OCI-LY7 (cell line): Measurements from ENCODE around the gene ZFTA. TPM values are rescaled to one million over a fixed set of nuclear protein-coding genes. Genes with fewer than 3 reads are reported as not detected.

Source experiments
- BruUV-seq: library from RNA; stranded (reverse); fragments of 400-500 nt; replicated peaks from 2 replicates; lab custom pipeline; 2021; lab: Mats Ljungman, UMichigan
- CTCF ChIA-PET: fragments of 300-600 bp; sonication (Branson Sonifier 250); formaldehyde crosslinking; loops from one replicate; lab custom pipeline; 2022; ENCODE audit warnings: antibody characterized with exemption; ENCODE audit not compliant: unreplicated experiment; lab: Charles Lee
- POLR2A ChIA-PET: fragments of 300-600 bp; sonication (Branson Sonifier 250); formaldehyde crosslinking; loops from one replicate; lab custom pipeline; 2022; ENCODE audit warnings: antibody characterized with exemption; lab: Charles Lee
- DNase-seq: peaks from one replicate; pipeline ENCODE4 v3.0.0-alpha.2; 2015; ENCODE audit warnings: low spot score
- H2AFZ ChIP-seq: fragments of 200-600 bp; sonication (generic), shearing (Covaris generic); 2 replicates; pipeline ENCODE4 v1.6.1; 2014; ENCODE audit warnings: mild to moderate bottlenecking, antibody characterized with exemption, low read length, moderate library complexity
- H3K27ac ChIP-seq: fragments of 200-600 bp; sonication (generic); 2 replicates; pipeline ENCODE4 v1.5.1; 2014; ENCODE audit warnings: mixed run types, low read depth, mild to moderate bottlenecking, moderate library complexity, low read length, inconsistent platforms; ENCODE audit not compliant: poor library complexity, severe bottlenecking
- H3K36me3 ChIP-seq: fragments of 200-600 bp; sonication (generic); 2 replicates; pipeline ENCODE4 v1.6.1; 2014; ENCODE audit warnings: mild to moderate bottlenecking, antibody characterized with exemption, low read length, moderate library complexity, mixed read lengths; ENCODE audit not compliant: insufficient read depth
- H3K4me1 ChIP-seq: fragments of 200-600 bp; sonication (generic); 2 replicates; pipeline ENCODE4 v1.5.1; 2014; ENCODE audit warnings: mild to moderate bottlenecking, low read length; ENCODE audit not compliant: insufficient read depth, poor library complexity, severe bottlenecking
- H3K4me2 ChIP-seq: fragments of 200-600 bp; sonication (generic); 2 replicates; pipeline ENCODE4 v1.6.1; 2014; ENCODE audit warnings: mild to moderate bottlenecking, low read length
- H3K4me3 ChIP-seq: fragments of 200-600 bp; sonication (generic); 2 replicates; pipeline ENCODE4 v1.5.1; 2014; ENCODE audit warnings: mild to moderate bottlenecking, low read depth, low read length; ENCODE audit not compliant: poor library complexity, severe bottlenecking
- H3K79me2 ChIP-seq: fragments of 200-600 bp; sonication (generic); 2 replicates; pipeline ENCODE4 v1.6.1; 2016; ENCODE audit warnings: low read depth, mild to moderate bottlenecking, low read length, moderate library complexity, mixed read lengths; ENCODE audit not compliant: insufficient read depth
- H3K9me2 ChIP-seq: fragments of 200-600 bp; sonication (generic); 2 replicates; pipeline ENCODE4 v1.6.1; 2016; ENCODE audit warnings: mild to moderate bottlenecking, low read length, mixed read lengths; ENCODE audit not compliant: insufficient read depth
- H3K9me3 ChIP-seq: fragments of 200-600 bp; sonication (generic); 2 replicates; pipeline ENCODE4 v1.6.1; 2014; ENCODE audit warnings: mild to moderate bottlenecking, mixed run types, low read length, mixed read lengths
- H4K20me1 ChIP-seq: fragments of 200-600 bp; sonication (generic); 2 replicates; pipeline ENCODE4 v1.6.1; 2014; ENCODE audit warnings: mild to moderate bottlenecking, antibody characterized with exemption, low read length, moderate library complexity, mixed read lengths; ENCODE audit not compliant: insufficient read depth
- EZH2phosphoT487 ChIP-seq: fragments of 200-600 bp; sonication (generic); IDR thresholded peaks from 2 replicates; pipeline ENCODE4 v1.6.1; 2018; ENCODE audit warnings: low read depth, borderline replicate concordance, mild to moderate bottlenecking, mixed run types, antibody characterized with exemption, low read length, moderate library complexity, mixed read lengths
- intact Hi-C: fragments of 100-400 bp; cut with micrococcal nuclease; formaldehyde crosslinking; loops from one replicate; pipeline ENCODE4 v1.10.0; 2022; ENCODE audit not compliant: unreplicated experiment
- total RNA-seq, 2 experiments: library from RNA; depleted of rRNA in 1 of 2; stranded (reverse); fragments of >200 nt in 1 of 2; shearing (Covaris generic) in 1 of 2; gene quantifications; 2 replicates each; pipeline ENCODE4 v1.2.3, GENCODE V29; 2014 to 2022
- TF ChIP-seq, protein P1 (sequence below): fragments of 200-600 bp; sonication (generic); conservative IDR thresholded peaks from 2 replicates; pipeline ENCODE4 v1.5.1; 2014; ENCODE audit warnings: mild to moderate bottlenecking, antibody characterized with exemption, low read length, moderate library complexity, mixed read lengths

ZFTA gene
- total RNA-seq, 2 experiments from 2014 or later = 6.8 to 12.7 TPM

DNA sequence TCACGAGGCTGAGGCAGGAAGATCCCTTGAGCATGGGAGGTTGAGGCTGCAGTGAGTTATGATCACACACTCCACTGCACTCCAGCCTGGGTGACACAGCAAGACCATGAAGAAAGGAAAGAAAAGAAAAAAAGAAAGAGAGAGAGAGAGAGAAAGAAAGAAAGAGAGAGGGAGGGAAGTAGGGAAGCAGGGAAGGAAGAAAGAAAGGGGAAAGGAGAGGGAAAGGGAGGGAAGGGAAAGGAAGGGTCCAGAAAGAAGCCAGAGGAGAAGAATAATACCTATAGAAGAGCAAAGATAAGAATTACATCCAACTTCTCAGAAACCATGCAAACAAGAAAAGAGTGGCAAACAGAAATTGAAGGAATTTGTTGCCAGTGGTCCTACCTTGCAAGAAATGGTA, 17.2 kb upstream of the ZFTA start:
- H4K20me1 ChIP-seq = no peaks in the 10 kb centered on the region
- H3K4me2 ChIP-seq = no peak overlapping the region
- no peaks in the 10 kb centered on the region for H3K9me3 ChIP-seq
- no peaks in the 10 kb centered on the region for H3K79me2 ChIP-seq
- TF ChIP-seq EZH2phosphoT487 = no peak
- TF ChIP-seq, protein P1, sequence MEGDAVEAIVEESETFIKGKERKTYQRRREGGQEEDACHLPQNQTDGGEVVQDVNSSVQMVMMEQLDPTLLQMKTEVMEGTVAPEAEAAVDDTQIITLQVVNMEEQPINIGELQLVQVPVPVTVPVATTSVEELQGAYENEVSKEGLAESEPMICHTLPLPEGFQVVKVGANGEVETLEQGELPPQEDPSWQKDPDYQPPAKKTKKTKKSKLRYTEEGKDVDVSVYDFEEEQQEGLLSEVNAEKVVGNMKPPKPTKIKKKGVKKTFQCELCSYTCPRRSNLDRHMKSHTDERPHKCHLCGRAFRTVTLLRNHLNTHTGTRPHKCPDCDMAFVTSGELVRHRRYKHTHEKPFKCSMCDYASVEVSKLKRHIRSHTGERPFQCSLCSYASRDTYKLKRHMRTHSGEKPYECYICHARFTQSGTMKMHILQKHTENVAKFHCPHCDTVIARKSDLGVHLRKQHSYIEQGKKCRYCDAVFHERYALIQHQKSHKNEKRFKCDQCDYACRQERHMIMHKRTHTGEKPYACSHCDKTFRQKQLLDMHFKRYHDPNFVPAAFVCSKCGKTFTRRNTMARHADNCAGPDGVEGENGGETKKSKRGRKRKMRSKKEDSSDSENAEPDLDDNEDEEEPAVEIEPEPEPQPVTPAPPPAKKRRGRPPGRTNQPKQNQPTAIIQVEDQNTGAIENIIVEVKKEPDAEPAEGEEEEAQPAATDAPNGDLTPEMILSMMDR = no peak
- no peak overlapping the region for H3K27ac ChIP-seq
- no peaks in the 10 kb centered on the region for H3K4me1 ChIP-seq
- H3K4me3 ChIP-seq = no peak overlapping the region
- CTCF ChIA-PET = no interaction called here
- intact Hi-C loops = no loop called here
- DNase-seq = no peak
- H3K9me2 ChIP-seq = no peaks in the 10 kb centered on the region
- no TSS peak for BruUV-seq
- H3K36me3 ChIP-seq = no peaks in the 10 kb centered on the region
- POLR2A ChIA-PET = interaction anchor here (0.7 kb wide), 1 partner anchor 16 kb away, joined by 5 read pairs; no protein-coding TSS in a partner anchor
- no peak overlapping the region for H2AFZ ChIP-seq

DNA sequence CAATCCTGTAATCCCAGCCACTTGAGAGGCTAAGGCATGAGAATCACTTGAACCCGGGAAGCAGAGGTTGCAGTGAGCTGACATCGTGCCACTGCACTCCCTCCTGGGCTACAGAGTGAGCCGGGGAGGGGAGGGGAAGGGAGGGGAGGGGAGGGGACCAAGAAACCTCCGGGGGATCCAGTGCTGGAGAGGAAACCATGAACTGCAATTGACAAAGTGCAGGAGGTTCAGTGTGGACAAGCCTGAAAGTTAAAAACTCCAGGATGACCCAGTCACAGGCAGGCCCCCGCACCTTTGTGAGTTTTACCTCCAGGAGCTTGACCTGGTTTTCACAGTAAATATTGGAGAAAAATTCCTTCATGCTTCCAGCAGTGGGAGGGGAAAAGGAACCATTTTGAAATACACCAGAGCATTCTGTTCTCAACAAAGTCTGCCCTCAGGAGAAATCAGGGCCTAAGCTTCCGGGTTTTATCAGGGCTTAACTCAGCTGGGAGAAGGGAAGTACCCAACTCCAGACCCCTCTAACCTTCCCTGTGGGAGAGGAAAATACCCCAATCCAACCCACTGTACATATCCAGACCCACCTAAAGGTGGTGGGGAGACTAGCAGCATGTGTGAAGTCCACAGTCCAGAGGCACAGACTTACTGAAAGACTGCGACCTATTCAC, 15.5 kb upstream of the ZFTA start:
- no peaks in the 10 kb centered on the region for H4K20me1 ChIP-seq
- H3K9me2 ChIP-seq = no peaks in the 10 kb centered on the region
- DNase-seq = no peak
- intact Hi-C loops = no loop called here
- H3K36me3 ChIP-seq = no peaks in the 10 kb centered on the region
- H3K79me2 ChIP-seq = no peaks in the 10 kb centered on the region
- TF ChIP-seq, protein P1 = no peak
- TF ChIP-seq EZH2phosphoT487 = no peak
- H3K27ac ChIP-seq = no peak overlapping the region
- no peak overlapping the region for H3K4me3 ChIP-seq
- no peak overlapping the region for H2AFZ ChIP-seq
- H3K4me1 ChIP-seq = no peaks in the 10 kb centered on the region
- POLR2A ChIA-PET = no interaction called here
- no peaks in the 10 kb centered on the region for H3K9me3 ChIP-seq
- CTCF ChIA-PET = interaction anchor here (0.6 kb wide), 1 partner anchor 13 kb away, joined by 6 read pairs; no protein-coding TSS in a partner anchor
- no peak overlapping the region for H3K4me2 ChIP-seq
- BruUV-seq = no TSS peak

DNA sequence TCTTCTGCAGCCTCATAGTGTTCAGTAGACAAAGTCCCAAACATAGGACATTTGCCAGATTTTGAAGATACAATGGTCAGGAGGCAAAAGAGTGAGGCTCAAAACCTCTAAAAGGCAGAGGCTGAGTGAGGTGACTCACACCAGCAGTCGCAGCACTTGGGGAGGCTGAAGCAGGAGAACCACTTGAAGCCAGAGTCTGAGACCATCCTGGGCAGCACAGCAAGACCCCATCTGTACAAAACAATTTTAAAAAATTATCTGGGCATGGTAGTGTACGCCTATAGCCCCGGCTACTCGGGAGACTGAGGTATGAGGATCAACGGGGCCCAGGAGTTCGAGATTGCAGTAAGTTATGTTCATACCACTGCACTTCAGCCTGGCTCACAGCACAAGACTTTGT, 14.2 kb upstream of the ZFTA start:
- TF ChIP-seq, protein P1 = no peak
- no peak for TF ChIP-seq EZH2phosphoT487
- H3K9me3 ChIP-seq = no peaks in the 10 kb centered on the region
- H2AFZ ChIP-seq = no peak overlapping the region
- H3K36me3 ChIP-seq = no peaks in the 10 kb centered on the region
- H3K9me2 ChIP-seq = no peaks in the 10 kb centered on the region
- H4K20me1 ChIP-seq = no peaks in the 10 kb centered on the region
- H3K27ac ChIP-seq = no peak overlapping the region
- ChIA-PET CTCF (no interaction called here), POLR2A (no interaction called here)
- H3K4me1 ChIP-seq = no peaks in the 10 kb centered on the region
- intact Hi-C loops = no loop called here
- BruUV-seq = no TSS peak
- no peak overlapping the region for H3K4me2 ChIP-seq
- no peaks in the 10 kb centered on the region for H3K79me2 ChIP-seq
- DNase-seq = no peak
- no peak overlapping the region for H3K4me3 ChIP-seq
